ENCODE measurements around the gene GPR62. TPM values are rescaled to one million over a fixed set of nuclear protein-coding genes. Genes with fewer than 3 reads are reported as not detected.

GPR62 gene
- total RNA-seq, 1 donor from 2014 or later: 0.44 TPM

DNA sequence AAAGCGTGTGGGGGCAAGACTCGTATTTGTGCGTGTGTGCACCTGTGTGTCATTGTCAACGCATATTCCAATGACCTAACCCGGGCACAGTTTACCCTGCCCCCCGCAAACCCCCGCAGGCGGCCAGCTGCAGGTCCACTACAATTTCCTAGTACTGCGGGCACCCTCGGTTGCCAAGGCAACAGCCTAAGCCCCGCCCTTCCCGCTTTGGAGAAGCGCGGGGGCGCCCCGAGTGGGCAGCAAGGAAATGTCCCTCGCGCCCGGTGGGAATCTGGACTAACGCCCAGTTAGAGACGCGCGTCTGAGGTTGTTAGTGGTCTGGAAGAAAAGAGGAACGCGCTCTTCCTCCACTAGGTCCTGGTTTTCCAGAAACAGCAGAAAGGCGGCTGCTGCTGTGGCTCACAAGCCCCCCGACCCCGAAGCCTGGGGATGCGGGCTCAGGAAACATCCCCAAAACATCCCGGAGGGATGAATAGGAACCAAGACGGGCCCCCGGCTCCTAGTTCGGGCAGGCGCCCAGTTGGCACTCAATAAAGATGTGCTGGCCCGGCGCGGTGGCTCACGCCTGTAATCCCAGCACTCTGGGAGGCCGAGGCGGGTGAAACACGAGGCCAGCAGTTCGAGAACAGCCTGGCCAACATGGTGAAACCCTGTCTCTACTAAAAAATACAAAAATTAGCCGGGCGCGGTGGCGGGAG is 20.8 kb downstream of the GPR62 start:
- Mint-ChIP-seq H3K27ac (ENCODE audit: unreplicated experiment) (peak overlapping the region; percentile 79), H3K4me3 (ENCODE audit: unreplicated experiment) (peak overlapping the region; percentile 89), H3K36me3 (ENCODE audit: unreplicated experiment) (no peaks in the 10 kb centered on the region), H3K4me1 (ENCODE audit: low read depth, unreplicated experiment) (peaks cover 11% of the 10 kb centered on the region), H3K9me3 (ENCODE audit: unreplicated experiment) (peaks cover 8% of the 10 kb centered on the region), H3K27me3 (ENCODE audit: unreplicated experiment) (peaks cover 12% of the 10 kb centered on the region)
- peak; percentile 82 for DNase-seq
- TF ChIP-seq, protein P1, sequence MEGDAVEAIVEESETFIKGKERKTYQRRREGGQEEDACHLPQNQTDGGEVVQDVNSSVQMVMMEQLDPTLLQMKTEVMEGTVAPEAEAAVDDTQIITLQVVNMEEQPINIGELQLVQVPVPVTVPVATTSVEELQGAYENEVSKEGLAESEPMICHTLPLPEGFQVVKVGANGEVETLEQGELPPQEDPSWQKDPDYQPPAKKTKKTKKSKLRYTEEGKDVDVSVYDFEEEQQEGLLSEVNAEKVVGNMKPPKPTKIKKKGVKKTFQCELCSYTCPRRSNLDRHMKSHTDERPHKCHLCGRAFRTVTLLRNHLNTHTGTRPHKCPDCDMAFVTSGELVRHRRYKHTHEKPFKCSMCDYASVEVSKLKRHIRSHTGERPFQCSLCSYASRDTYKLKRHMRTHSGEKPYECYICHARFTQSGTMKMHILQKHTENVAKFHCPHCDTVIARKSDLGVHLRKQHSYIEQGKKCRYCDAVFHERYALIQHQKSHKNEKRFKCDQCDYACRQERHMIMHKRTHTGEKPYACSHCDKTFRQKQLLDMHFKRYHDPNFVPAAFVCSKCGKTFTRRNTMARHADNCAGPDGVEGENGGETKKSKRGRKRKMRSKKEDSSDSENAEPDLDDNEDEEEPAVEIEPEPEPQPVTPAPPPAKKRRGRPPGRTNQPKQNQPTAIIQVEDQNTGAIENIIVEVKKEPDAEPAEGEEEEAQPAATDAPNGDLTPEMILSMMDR (IDR thresholded peaks at IDR 0.05; ENCODE audit: partially characterized antibody, unreplicated experiment): no peak

DNA sequence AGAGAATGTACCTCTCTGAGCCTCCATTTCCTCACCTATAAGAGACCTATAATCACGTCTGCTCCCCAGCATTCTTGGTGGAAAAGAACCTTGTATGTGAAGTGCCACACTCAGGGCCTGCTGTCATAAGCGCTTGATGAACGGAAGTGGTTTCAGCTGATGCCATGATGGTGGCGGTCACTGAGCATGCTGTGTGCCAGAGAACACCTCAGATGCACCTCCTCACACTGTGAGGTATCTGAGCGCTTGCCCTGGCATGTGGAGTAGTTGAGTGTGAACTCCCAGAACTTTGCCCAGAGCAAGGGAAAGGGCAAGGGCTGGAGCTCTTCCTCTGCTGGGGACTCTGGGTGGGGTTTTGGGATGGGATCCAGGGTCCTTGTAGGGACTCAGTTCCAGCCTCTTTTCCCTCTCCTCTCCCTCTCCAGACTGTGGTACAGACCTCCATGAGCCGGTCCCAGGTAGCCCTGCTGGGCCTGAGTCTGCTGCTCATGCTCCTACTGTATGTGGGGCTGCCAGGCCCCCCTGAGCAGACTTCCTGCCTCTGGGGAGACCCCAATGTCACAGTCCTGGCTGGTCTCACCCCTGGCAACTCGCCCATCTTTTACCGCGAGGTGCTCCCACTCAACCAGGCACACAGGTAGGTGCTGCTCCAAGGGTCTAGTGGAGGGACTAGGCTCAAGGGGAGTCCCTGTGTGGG is 22.4 kb downstream of the GPR62 start:
- Mint-ChIP-seq H3K4me3 (ENCODE audit: unreplicated experiment) (peak overlapping the region; percentile 52), H3K9me3 (ENCODE audit: unreplicated experiment) (peaks cover 8% of the 10 kb centered on the region), H3K27me3 (ENCODE audit: unreplicated experiment) (peaks cover 12% of the 10 kb centered on the region), H3K36me3 (ENCODE audit: unreplicated experiment) (no peaks in the 10 kb centered on the region), H3K4me1 (ENCODE audit: low read depth, unreplicated experiment) (peaks cover 14% of the 10 kb centered on the region), H3K27ac (ENCODE audit: unreplicated experiment) (no peak overlapping the region)
- TF ChIP-seq, protein P1 (IDR thresholded peaks at IDR 0.05; ENCODE audit: partially characterized antibody, unreplicated experiment): no peak
- no peak for DNase-seq

DNA sequence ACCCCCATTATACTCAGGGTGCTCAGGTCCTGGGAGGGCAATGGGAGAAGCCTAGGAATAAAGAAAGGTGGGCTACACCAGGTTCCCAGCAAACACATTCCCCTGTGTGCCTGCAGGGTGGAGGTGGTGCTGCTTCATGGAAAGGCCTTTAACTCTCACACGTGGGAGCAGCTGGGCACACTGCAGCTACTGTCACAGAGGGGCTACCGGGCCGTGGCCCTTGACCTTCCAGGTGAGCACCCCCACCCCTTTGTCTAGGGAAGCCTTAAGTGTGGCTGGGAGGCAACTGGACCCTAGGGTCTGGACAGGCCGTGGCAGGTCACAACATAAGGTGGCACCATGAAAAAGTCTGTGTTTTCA is 22.9 kb downstream of the GPR62 start:
- Mint-ChIP-seq H3K9me3 (ENCODE audit: unreplicated experiment) (peaks cover 8% of the 10 kb centered on the region), H3K36me3 (ENCODE audit: unreplicated experiment) (no peaks in the 10 kb centered on the region), H3K4me1 (ENCODE audit: low read depth, unreplicated experiment) (peaks cover 16% of the 10 kb centered on the region), H3K27ac (ENCODE audit: unreplicated experiment) (no peak overlapping the region), H3K27me3 (ENCODE audit: unreplicated experiment) (peaks cover 12% of the 10 kb centered on the region), H3K4me3 (ENCODE audit: unreplicated experiment) (no peak overlapping the region)
- no peak for DNase-seq
- TF ChIP-seq, protein P1 (IDR thresholded peaks at IDR 0.05; ENCODE audit: partially characterized antibody, unreplicated experiment): no peak

DNA sequence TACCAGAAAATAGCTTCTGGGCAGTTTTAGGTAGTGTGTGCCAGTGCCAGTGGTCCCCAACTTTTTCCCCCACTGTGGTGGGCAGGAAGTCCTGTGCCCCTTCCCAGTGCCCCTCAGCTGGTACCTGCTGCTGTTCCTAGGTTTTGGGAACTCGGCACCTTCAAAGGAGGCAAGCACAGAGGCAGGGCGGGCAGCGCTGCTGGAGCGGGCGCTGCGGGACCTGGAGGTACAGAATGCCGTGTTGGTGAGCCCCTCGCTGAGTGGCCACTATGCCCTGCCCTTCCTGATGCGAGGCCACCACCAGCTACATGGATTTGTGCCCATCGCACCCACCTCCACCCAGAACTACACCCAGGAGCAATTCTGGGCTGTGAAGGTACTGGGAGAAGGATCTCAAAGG is 25.1 kb downstream of the GPR62 start:
- Mint-ChIP-seq H3K4me1 (ENCODE audit: low read depth, unreplicated experiment) (peaks cover 11% of the 10 kb centered on the region), H3K4me3 (ENCODE audit: unreplicated experiment) (no peak overlapping the region), H3K9me3 (ENCODE audit: unreplicated experiment) (peaks cover 6% of the 10 kb centered on the region), H3K27ac (ENCODE audit: unreplicated experiment) (no peak overlapping the region), H3K27me3 (ENCODE audit: unreplicated experiment) (peaks cover 7% of the 10 kb centered on the region), H3K36me3 (ENCODE audit: unreplicated experiment) (no peaks in the 10 kb centered on the region)
- TF ChIP-seq, protein P1 (IDR thresholded peaks at IDR 0.05; ENCODE audit: partially characterized antibody, unreplicated experiment): no peak
- no peak for DNase-seq

DNA sequence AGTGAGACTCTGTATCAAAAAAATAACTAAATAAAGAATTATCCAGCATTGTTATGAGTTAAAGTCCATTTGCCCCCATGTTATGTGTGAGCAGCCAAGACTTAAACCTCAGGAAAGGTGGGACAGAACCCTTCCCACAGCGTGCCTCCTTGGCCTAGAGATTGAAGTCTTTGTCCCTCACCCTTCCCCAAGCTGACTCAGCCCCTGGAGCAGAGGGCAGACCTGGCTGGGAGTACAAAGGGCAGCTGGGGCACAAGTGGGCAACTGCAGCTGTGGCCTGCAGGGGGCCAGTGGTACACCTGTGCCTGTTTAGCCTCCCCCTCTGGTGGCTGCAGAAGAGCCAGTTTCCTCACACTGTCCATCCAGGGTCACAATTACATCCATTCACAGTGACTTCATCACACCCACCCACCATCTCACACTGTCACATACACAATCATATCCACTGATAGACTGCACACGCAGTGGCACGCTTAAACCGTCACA is 27.2 kb downstream of the GPR62 start:
- peaks cover 1% of the 10 kb centered on the region for H3K27me3 Mint-ChIP-seq (ENCODE audit: unreplicated experiment)
- DNase-seq: no peak
- H3K27ac Mint-ChIP-seq (ENCODE audit: unreplicated experiment): peak overlapping the region; percentile 85
- TF ChIP-seq, protein P1 (IDR thresholded peaks at IDR 0.05; ENCODE audit: partially characterized antibody, unreplicated experiment): peak; percentile 65
- no peaks in the 10 kb centered on the region for H3K36me3 Mint-ChIP-seq (ENCODE audit: unreplicated experiment)
- peak overlapping the region; percentile 86 for H3K4me3 Mint-ChIP-seq (ENCODE audit: unreplicated experiment)
- H3K9me3 Mint-ChIP-seq (ENCODE audit: unreplicated experiment): no peaks in the 10 kb centered on the region
- peaks cover 5% of the 10 kb centered on the region for H3K4me1 Mint-ChIP-seq (ENCODE audit: low read depth, unreplicated experiment)

Data from glutamatergic neuron (in vitro differentiated cells).